K562 (cell line): Measurements from ENCODE around the gene PPARG. TPM values are rescaled to one million over a fixed set of nuclear protein-coding genes. Genes with fewer than 3 reads are reported as not detected.

Experiments
- ATAC-seq: fragments of 200-7000 bp; cut with Tn5 transposase; 3 replicates; pipeline ENCODE4 v1.9.1; 2020; ENCODE audit warnings: moderate library complexity
- BruUV-seq: library from RNA; stranded (reverse); fragments of 400-500 nt; replicated peaks from 2 replicates; lab custom pipeline; 2021; lab: Mats Ljungman, UMichigan
- CTCF ChIA-PET: fragments of 300-600 bp; formaldehyde crosslinking; extraction: SDS; loops from one replicate; lab custom pipeline; 2021; ENCODE audit warnings: low intra/inter-chr PET ratio; lab: Yijun Ruan, JAX
- POLR2A ChIA-PET: fragments of 300-600, 350-650 bp; sonication (Branson Sonifier 250); formaldehyde crosslinking; extraction: SDS; loops from one replicate; lab custom pipeline; 2021; ENCODE audit warnings: antibody characterized with exemption, inconsistent platforms; lab: Yijun Ruan, JAX
- DNase-seq, 4 experiments: peaks; one replicate each; pipeline versions ENCODE4 v3.0.0 to v3.0.0-alpha.2; 2011 to 2018; ENCODE audit warnings: low spot score in 3 of 4, mixed read lengths in 3 of 4; ENCODE audit errors: extremely low read depth in 1 of 4
- FAIRE-seq: peaks from 2 replicates; lab custom pipeline; 2011; peaks lifted over from hg19 to GRCh38; lab: Jason Lieb, UNC
- H2AFZ ChIP-seq: 2 replicates; pipeline ENCODE4 v1.6.0; 2011; ENCODE audit warnings: low read depth, low read length, control low read depth, inconsistent platforms
- H3K27ac ChIP-seq: fragments of 200-600 bp; 3 replicates; pipeline ENCODE4 v1.8.0; 2011; ENCODE audit warnings: low read depth, mild to moderate bottlenecking, control low read depth, inconsistent platforms, low read length, moderate library complexity, mixed read lengths; ENCODE audit errors: extremely low read depth
- H3K27me3 ChIP-seq, 2 experiments: fragments of 300-600 bp in 1 of 2; 2 replicates in 1 of 2; 3 replicates in 1 of 2; pipeline versions ENCODE4 v1.6.0 to v1.8.0; 2011; ENCODE audit warnings: inconsistent platforms in 2 of 2, low read length in 2 of 2, mild to moderate bottlenecking in 1 of 2, mixed read lengths in 1 of 2, moderate library complexity in 1 of 2; ENCODE audit not compliant: control insufficient read depth in 2 of 2, insufficient read depth in 2 of 2
- H3K36me3 ChIP-seq: fragments of 300-600 bp; 3 replicates; pipeline ENCODE4 v1.8.0; 2011; ENCODE audit warnings: mild to moderate bottlenecking, low read length, inconsistent platforms; ENCODE audit not compliant: control insufficient read depth, insufficient read depth
- H3K4me1 ChIP-seq, 2 experiments: fragments of 200-600 bp in 1 of 2; replicated peaks in 1 of 2; 2 replicates in 1 of 2; 3 replicates in 1 of 2; pipeline versions ENCODE4 v1.5.1 to v1.8.0; 2011; ENCODE audit warnings: inconsistent platforms in 2 of 2, low read length in 2 of 2, mild to moderate bottlenecking in 1 of 2, mixed read lengths in 1 of 2, moderate library complexity in 1 of 2; ENCODE audit not compliant: control insufficient read depth in 2 of 2, insufficient read depth in 2 of 2
- H3K4me2 ChIP-seq: 2 replicates; pipeline ENCODE4 v1.6.1; 2011; ENCODE audit warnings: low read length, control low read depth, inconsistent platforms, mixed read lengths; ENCODE audit not compliant: insufficient read depth
- H3K4me3 ChIP-seq: fragments of 200-600 bp; sonication (generic), shearing (Covaris generic); 2 replicates; pipeline ENCODE4 v1.5.1; 2016; ENCODE audit warnings: control low read depth, inconsistent platforms
- H3K79me2 ChIP-seq: fragments of 200-600 bp; 3 replicates; pipeline ENCODE4 v1.8.0; 2011; ENCODE audit warnings: low read length, inconsistent platforms; ENCODE audit not compliant: control insufficient read depth, insufficient read depth
- H3K9ac ChIP-seq, 2 experiments: 2 replicates each; pipeline versions ENCODE4 v1.6.0 to v1.6.1; 2011; ENCODE audit warnings: low read depth in 2 of 2, low read length in 2 of 2, control low read depth in 1 of 2, inconsistent platforms in 1 of 2, mild to moderate bottlenecking in 1 of 2, mixed read lengths in 1 of 2; ENCODE audit not compliant: insufficient read depth in 1 of 2
- H3K9me1 ChIP-seq: one replicate; pipeline ENCODE4 v1.6.0; 2011; ENCODE audit warnings: inconsistent platforms, mild to moderate bottlenecking, low read length, moderate library complexity; ENCODE audit not compliant: control insufficient read depth, insufficient read depth
- H3K9me3 ChIP-seq: replicated peaks from 2 replicates; pipeline ENCODE4 v1.5.1; 2011; ENCODE audit warnings: low read depth, low read length, inconsistent platforms; ENCODE audit not compliant: control insufficient read depth, insufficient read depth
- H4K20me1 ChIP-seq: replicated peaks from 2 replicates; pipeline ENCODE4 v1.6.1; 2011; ENCODE audit warnings: low read length, inconsistent platforms, mixed read lengths; ENCODE audit not compliant: control insufficient read depth, insufficient read depth
- NFIC ChIP-seq: fragments of 450-650 bp; IDR thresholded peaks from 2 replicates; pipeline ENCODE4 v1.6.1; 2017; ENCODE audit warnings: mild to moderate bottlenecking, inconsistent platforms
- ZNF175 ChIP-seq: fragments of 200-800 bp; sonication (Bioruptor generic); IDR thresholded peaks from 2 replicates; pipeline ENCODE4 v1.6.1; 2016; ENCODE audit warnings: low read depth, mild to moderate bottlenecking, missing genetic modification characterization, missing compliant biosample characterization
- WGBS: fragments of 100-300 bp; shearing (Covaris generic); methylation state at CpG from one replicate; pipeline ENCODE4 v1.1.6; 2016; ENCODE audit warnings: low coverage, mixed read lengths; ENCODE audit not compliant: insufficient coverage; ENCODE audit errors: missing lambda C conversion rate; 5-methylcytosine and 5-hydroxymethylcytosine counted together
- in situ Hi-C: fragments of 300-500 bp; cut with MboI; formaldehyde crosslinking; loops from 4 replicates; pipeline ENCODE4 v1.15.0; 2018; ENCODE audit warnings: inconsistent platforms, mixed read lengths
- intact Hi-C: fragments of 100-400 bp; cut with micrococcal nuclease; formaldehyde crosslinking; loops from 2 replicates; pipeline ENCODE4 v1.14.2; 2022
- polyA plus RNA-seq, 8 experiments: library from polyadenylated mRNA; depleted of rRNA in 4 of 8; stranded (reverse) in 5 of 8; unstranded in 3 of 8; fragments of >200 nt; fragmentation: Nextera tagmentation in 2 of 8; fragmentation: Illumina TruSeq in 1 of 8; extraction: Ambion mirVana in 2 of 8; extraction: Trizol in 1 of 8; gene quantifications; 2 replicates each; pipeline versions ENCODE4 v1.2.1 to v1.2.3, GENCODE V29; 2011 to 2014; ENCODE audit warnings: inconsistent platforms in 1 of 8, missing spikeins in 1 of 8
- total RNA-seq, 7 experiments: library from RNA; depleted of rRNA in 6 of 7; stranded (reverse); fragments of >200 nt in 6 of 7; fragmentation: Illumina TruSeq in 2 of 7; extraction: Trizol in 2 of 7; gene quantifications; 2 replicates each; pipeline versions ENCODE4 v1.2.1 to v1.2.3, GENCODE V29; 2011 to 2021; ENCODE audit warnings: low replicate concordance in 1 of 7

The PPARG gene
- total and polyA plus RNA-seq, 9 of the 15 experiments (the other 6 are each of a cell fraction or from before 2014, with no cell fraction given): not detected

DNA sequence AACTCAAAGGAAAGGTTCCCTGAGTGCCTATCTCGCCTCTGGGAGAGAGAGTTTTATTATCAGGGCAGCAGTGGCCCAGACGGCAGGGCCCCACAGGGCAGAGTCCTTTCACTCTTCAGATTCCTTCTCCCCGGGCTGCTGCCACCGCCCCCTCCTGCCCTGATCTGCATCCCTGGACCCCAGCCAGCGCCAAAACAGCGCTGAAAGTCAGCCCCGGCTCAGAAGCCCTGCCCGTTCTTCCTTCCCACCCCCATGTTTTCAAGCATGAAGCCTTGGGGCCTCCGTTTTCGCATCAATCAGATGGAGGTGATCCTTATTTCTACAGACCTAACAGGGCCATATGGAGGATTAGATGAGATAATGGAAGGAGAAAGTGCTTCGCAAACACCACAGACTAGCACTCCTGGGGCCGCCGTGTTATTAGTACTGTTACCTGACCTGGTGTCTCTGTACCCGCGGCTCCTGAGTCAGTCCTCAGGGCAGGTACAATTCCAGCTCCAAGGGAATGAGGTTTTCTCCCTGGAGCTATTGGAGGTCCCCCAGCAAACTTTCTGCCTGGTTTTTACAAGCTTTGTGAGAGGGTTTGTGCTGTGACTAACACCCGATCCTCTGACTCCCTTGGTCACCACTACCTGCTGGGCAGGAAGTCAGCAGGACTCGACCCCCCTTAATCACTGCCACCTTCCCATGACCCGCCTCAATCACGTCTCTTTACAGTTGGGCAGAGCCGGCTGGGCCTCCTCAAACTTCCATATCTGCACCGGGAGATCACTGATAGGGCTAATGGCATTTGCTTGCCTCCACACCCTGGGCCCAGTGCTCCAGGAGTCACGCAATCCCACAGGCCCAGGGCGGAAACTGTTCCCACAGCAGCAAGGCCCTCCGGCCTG lies 156.0 kb downstream of the PPARG start:
- H3K36me3 ChIP-seq: no peaks in the 10 kb centered on the region
- no peak overlapping the region for H3K4me3 ChIP-seq
- peak overlapping the region in 1 of 2 experiments; percentile 12; a peak in 1 of 4 replicates for H3K9ac ChIP-seq
- peak; percentile 19 for ATAC-seq
- no peak overlapping the region for H3K4me2 ChIP-seq
- no peaks in the 10 kb centered on the region for H3K79me2 ChIP-seq
- H3K9me1 ChIP-seq: no peaks in the 10 kb centered on the region
- ChIA-PET POLR2A (interaction anchor here (0.6 kb wide), 1 partner anchor 11 kb away, joined by 3 read pairs; no protein-coding TSS in a partner anchor), CTCF (no interaction called here)
- H3K9me3 ChIP-seq: no peaks in the 10 kb centered on the region
- no peak overlapping the region for H2AFZ ChIP-seq
- DNase-seq: no peak
- TF ChIP-seq ZNF175 (CRISPR knock-in tag) (no peak), NFIC (0 out of 2 replicates have a peak, but pooled peaks have one; percentile 28)
- H4K20me1 ChIP-seq: no peaks in the 10 kb centered on the region; the same call in 1 of the 2 replicates
- intact Hi-C loops: no loop called here
- peaks cover 0 to 6% of the 10 kb centered on the region in 2 experiments; a peak in 2 of 5 replicates for H3K4me1 ChIP-seq
- 4% methylated on average over 24 of the region's 24 CpGs for WGBS
- in situ Hi-C loops: no loop called here
- peaks cover 52 to 64% of the 10 kb centered on the region in 2 experiments for H3K27me3 ChIP-seq
- FAIRE-seq: no peak
- no peak overlapping the region for H3K27ac ChIP-seq
- BruUV-seq: no TSS peak
